NCI-H748 (cell line): ENCODE data around the gene TPBGL.
A peak's percentile ranks its signal among the peaks of the same experiment; 100 is the strongest.
"Not testable (repeated sequence)": the region's sequence is repeated elsewhere in the genome, so short reads cannot be mapped to it uniquely, and the experiment has no call there.

Experiments
- DNase-seq: peaks from one replicate; lab custom pipeline; 2025; ENCODE audit not compliant: unreplicated experiment; lab: John Stamatoyannopoulos, UW

TPBGL gene

GRCh38 chr11:75270896-75271418 lies 30.4 kb downstream of the TPBGL start:
- peak; percentile 44 for DNase-seq

- no peak for DNase-seq
Observed at GRCh38 chr11:75271730-75272129, 31.2 kb downstream of the TPBGL start.

GRCh38 chr11:75272391-75272790 lies 31.8 kb downstream of the TPBGL start:
- DNase-seq = no peak

GRCh38 chr11:75272821-75273301 lies 32.3 kb downstream of the TPBGL start:
- DNase-seq = no peak

- no peak for DNase-seq
Observed at GRCh38 chr11:75273411-75274391, 33.1 kb downstream of the TPBGL start.

- DNase-seq = not testable (repeated sequence)
Observed at GRCh38 chr11:75274716-75275115, 34.1 kb downstream of the TPBGL start.

- peak; percentile 13 for DNase-seq
Observed at GRCh38 chr11:75275581-75275980, 35.0 kb downstream of the TPBGL start.

- DNase-seq = peak; percentile 67
Observed at GRCh38 chr11:75276186-75276585, 35.6 kb downstream of the TPBGL start.

GRCh38 chr11:75276686-75277085 lies 36.1 kb downstream of the TPBGL start:
- DNase-seq = peak; percentile 98

GRCh38 chr11:75277211-75277805 lies 36.7 kb downstream of the TPBGL start:
- no peak for DNase-seq

- no peak for DNase-seq
Observed at GRCh38 chr11:75277991-75278790, 37.6 kb downstream of the TPBGL start.

GRCh38 chr11:75279273-75279672 lies 38.7 kb downstream of the TPBGL start:
- DNase-seq = no peak

GRCh38 chr11:75280227-75280701 lies 39.7 kb downstream of the TPBGL start:
- DNase-seq = peak; percentile 71

GRCh38 chr11:75280770-75281468 lies 40.3 kb downstream of the TPBGL start:
- no peak for DNase-seq

- no peak for DNase-seq
Observed at GRCh38 chr11:75281469-75282095, 41.0 kb downstream of the TPBGL start.

- DNase-seq = no peak
Observed at GRCh38 chr11:75283391-75283931, 42.9 kb downstream of the TPBGL start.

- no peak for DNase-seq
Observed at GRCh38 chr11:75285776-75286360, 45.3 kb downstream of the TPBGL start.

- DNase-seq = no peak
Observed at GRCh38 chr11:75286826-75287465, 46.4 kb downstream of the TPBGL start.

GRCh38 chr11:75287579-75287978 lies 47.0 kb downstream of the TPBGL start:
- no peak for DNase-seq
